Fibroblast of villous mesenchyme (primary cell): ENCODE results near the gene SOWAHA. TPM values are rescaled to one million over a fixed set of nuclear protein-coding genes. Genes with fewer than 3 reads are reported as not detected.

Experiments used
- DNase-seq: peaks from one replicate; pipeline ENCODE4 v3.0.0-alpha.2; 2010; ENCODE audit warnings: low read depth
- H3K4me3 ChIP-seq: 2 replicates; pipeline ENCODE4 v1.5.1; 2011; ENCODE audit warnings: low read depth, mild to moderate bottlenecking, low read length
- total RNA-seq: library from RNA; depleted of rRNA; stranded (reverse); fragments of >200 nt; gene quantifications from 2 replicates; pipeline ENCODE4 v1.2.3, GENCODE V29; 2012
- TF ChIP-seq, protein P1 (sequence below): IDR thresholded peaks from 2 replicates; pipeline ENCODE4 v1.5.1; 2012; ENCODE audit warnings: low read depth, mild to moderate bottlenecking, low read length; ENCODE audit not compliant: insufficient read depth

SOWAHA gene
- total RNA-seq, 1 donor: under 0.01 TPM

DNA sequence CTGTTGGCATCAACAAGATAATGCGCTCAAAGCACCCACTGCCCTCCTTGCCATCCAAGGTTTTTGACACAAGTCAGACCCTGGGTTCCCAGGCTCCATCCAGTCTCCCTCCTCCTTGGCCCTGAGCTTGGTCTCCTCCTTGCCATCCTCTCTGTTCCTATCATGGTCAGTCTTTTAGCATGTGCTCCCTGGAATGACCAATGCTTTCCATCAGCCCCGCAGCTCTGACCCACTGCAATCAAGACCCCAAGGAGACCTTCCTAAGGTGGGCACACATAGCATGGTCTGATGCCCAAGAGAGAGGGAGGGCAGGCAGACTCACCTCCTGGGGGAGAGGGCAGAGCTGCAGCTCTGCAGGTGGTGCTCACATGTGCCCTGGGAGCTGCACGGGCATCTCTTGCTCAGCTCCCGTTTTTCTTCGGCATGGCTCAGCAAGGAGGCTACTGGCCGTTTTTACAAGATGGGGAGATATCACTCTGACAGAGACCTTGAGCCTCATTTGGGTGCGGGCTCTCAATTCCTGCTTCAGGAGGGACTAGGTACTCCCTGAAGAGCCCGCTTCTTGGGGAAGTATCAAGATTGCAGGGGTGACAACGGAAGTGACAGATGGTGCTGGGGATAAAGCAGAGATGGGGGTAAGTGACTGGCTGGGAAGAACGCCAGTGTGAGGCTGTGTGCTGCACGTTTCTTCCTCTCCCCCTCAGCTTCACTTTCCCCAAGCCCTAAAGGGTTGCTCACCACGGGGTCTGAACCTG, 39.3 kb upstream of the SOWAHA start:
- TF ChIP-seq, protein P1, sequence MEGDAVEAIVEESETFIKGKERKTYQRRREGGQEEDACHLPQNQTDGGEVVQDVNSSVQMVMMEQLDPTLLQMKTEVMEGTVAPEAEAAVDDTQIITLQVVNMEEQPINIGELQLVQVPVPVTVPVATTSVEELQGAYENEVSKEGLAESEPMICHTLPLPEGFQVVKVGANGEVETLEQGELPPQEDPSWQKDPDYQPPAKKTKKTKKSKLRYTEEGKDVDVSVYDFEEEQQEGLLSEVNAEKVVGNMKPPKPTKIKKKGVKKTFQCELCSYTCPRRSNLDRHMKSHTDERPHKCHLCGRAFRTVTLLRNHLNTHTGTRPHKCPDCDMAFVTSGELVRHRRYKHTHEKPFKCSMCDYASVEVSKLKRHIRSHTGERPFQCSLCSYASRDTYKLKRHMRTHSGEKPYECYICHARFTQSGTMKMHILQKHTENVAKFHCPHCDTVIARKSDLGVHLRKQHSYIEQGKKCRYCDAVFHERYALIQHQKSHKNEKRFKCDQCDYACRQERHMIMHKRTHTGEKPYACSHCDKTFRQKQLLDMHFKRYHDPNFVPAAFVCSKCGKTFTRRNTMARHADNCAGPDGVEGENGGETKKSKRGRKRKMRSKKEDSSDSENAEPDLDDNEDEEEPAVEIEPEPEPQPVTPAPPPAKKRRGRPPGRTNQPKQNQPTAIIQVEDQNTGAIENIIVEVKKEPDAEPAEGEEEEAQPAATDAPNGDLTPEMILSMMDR: no peak
- DNase-seq: no peak
- no peak overlapping the region for H3K4me3 ChIP-seq

DNA sequence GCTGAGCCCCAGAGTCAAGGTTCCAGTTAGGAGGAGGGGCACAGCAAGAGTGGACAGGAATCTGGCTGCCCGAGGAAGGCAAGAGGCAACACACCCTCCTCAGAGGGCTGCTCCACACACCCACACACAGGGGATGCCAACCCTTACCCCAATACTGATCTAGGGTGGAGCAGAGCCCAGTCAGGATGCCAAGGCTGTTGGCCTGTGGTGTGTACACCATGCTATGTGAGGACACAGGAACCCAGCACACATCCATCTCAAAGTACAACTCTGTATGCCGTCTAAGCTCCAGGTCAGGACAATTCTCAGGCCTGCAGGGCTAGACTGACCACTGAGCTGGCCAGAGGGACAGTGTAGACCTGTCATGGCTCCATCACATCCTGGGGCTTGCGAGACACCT, 38.7 kb upstream of the SOWAHA start:
- DNase-seq: no peak
- TF ChIP-seq, protein P1: no peak
- H3K4me3 ChIP-seq: no peak overlapping the region

DNA sequence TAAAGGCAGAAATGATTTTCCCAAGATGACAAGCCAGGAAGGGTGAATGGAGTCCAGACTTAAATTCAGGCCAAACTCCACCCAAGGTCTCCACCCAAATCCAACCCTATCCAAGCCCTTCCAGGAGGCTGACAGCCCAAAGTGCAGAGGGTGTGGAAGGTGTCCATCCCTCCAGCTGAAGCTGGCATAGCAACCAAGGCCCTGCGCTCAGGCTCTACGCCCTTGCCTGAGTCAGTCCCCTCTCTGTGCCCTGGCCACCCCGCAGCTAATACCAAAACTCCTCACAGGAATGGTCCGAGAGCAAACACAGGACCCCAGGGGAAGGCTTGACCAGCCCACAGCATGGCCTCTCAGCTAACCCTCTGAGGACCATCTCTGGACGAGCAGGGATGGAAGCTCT, 38.2 kb upstream of the SOWAHA start:
- TF ChIP-seq, protein P1: no peak
- no peak for DNase-seq
- H3K4me3 ChIP-seq: no peak overlapping the region

DNA sequence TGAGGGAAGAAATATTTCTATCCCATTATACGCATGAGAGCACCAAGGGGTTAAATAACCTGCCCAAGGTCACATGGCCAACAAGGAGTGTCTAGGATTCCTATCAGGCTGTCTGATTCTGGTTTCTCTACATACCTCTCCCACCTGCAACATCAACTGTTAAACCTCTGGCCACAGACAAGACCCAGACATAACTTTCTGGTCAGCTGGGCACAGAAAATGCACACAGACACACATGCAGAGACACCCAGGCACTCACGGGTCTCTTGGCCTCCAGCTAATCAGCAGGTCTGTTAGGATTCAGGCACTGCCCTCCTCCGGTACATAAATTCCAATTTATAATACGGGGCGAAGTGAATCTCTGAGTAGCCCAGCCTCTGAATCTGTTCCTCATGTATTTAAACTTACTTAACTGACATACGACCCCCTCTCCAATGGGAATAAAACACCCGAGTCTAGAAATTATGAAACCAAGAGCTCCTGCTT, 37.6 kb upstream of the SOWAHA start:
- peak overlapping the region; percentile 77 for H3K4me3 ChIP-seq
- TF ChIP-seq, protein P1: no peak
- peak; percentile 23 for DNase-seq

DNA sequence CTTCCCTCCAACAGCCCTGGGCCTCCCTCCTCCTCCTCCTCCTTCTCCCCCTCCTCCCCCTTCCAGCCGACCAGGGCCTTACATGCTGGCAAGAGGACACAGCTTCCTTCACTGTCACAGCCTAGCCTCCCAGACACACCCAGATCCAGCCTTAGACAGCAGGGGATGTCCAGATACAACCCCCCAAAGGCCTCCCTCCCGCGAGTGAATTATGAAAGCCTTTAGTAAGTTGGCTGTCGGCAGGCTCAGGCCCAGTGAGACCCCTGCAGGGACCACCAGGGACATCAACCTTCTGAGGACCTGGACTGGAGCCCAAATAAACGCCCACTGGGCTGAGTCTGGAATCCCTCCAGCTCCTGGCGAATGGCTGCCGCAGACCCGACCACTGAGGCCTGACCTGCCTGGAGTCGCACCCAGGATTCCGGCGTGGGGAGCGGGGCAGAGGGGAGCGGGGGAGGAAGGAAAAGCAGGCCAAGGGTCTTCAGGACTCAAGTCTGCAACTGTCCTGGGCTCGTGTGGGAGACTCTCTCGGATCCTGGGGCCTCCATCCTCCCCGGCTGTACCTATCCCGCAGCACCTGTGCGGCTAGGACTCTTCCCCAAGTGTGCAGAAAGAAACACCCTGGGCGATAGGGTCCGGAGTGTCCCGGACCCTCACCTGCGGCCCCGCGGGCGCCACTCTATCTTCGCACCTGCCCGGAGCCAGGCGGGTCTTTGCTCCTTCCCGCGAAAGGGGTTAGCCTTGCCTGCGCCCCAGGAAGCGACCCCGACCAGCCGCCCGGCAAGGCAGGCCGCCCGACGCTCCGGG, 36.8 kb upstream of the SOWAHA start:
- DNase-seq: peak; percentile 46
- TF ChIP-seq, protein P1: no peak

DNA sequence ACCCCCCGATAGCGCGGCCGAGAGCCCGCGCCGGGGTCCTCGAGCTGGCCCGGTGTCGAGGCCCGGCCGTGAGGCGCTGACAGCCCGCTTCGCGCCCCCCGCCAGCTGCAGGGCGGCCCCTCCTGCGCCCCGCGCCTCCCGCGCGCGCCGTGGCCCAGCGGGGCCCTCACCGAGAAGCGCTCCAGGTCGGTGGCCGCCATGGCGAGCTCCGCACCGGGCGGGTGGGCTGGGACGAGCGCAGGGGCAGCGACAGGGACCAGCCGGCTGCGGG, 36.2 kb upstream of the SOWAHA start:
- TF ChIP-seq, protein P1: no peak

More for the DNA sequence above, 36.8 kb upstream of the SOWAHA start:
- H3K4me3 ChIP-seq: peak overlapping the region; percentile 77

More for the DNA sequence above, 36.2 kb upstream of the SOWAHA start:
- H3K4me3 ChIP-seq: peak overlapping the region; percentile 77
- DNase-seq: no peak
